Stimulated activated CD8-positive, alpha-beta memory T cell treated with anti-CD3 and anti-CD28 coated beads, Interleukin-4, amount 100 ng/mL, for 1 hour (primary cell): Measurements from ENCODE around the gene HPX.

Source experiments
- DNase-seq, 2 donors: peaks; one replicate each; pipeline ENCODE4 v3.0.0-alpha.2; 2020; ENCODE audit warnings: low read depth in 2 of 2, low spot score in 1 of 2

The HPX gene

GRCh38 chr11:6459099-6459450 lies 18.3 kb upstream of the HPX start:
- no peak for DNase-seq

- DNase-seq, result no peak
These were observed 17.7 kb upstream of the HPX start for GRCh38 chr11:6458352-6459098.

- no peak for DNase-seq
These were observed 17.0 kb upstream of the HPX start for GRCh38 chr11:6457581-6458320.

GRCh38 chr11:6456361-6457073 lies 15.7 kb upstream of the HPX start:
- no peak for DNase-seq

- no peak for DNase-seq
These were observed 14.3 kb upstream of the HPX start for GRCh38 chr11:6455070-6455469.

GRCh38 chr11:6453152-6453551 lies 12.4 kb upstream of the HPX start:
- DNase-seq, result no peak

GRCh38 chr11:6452219-6452618 lies 11.4 kb upstream of the HPX start:
- DNase-seq, result no peak

- no peak for DNase-seq
These were observed 7.8 kb upstream of the HPX start for GRCh38 chr11:6448574-6448973.

GRCh38 chr11:6443269-6444003 lies 2.6 kb upstream of the HPX start:
- DNase-seq, result peak in 1 of 2 donors; percentile 29

GRCh38 chr11:6442441-6442840 lies 1.7 kb upstream of the HPX start:
- no peak for DNase-seq

GRCh38 chr11:6438979-6439571 lies 1.7 kb downstream of the HPX start:
- DNase-seq, result no peak

GRCh38 chr11:6437993-6438392 lies 2.8 kb downstream of the HPX start:
- no peak for DNase-seq

GRCh38 chr11:6437423-6437822 lies 3.4 kb downstream of the HPX start:
- no peak for DNase-seq

GRCh38 chr11:6433998-6434660 lies 6.7 kb downstream of the HPX start:
- DNase-seq, result no peak

- no peak for DNase-seq
These were observed 8.9 kb downstream of the HPX start for GRCh38 chr11:6431861-6432260.

GRCh38 chr11:6427516-6427915 lies 13.3 kb downstream of the HPX start:
- DNase-seq, result no peak

- no peak for DNase-seq
These were observed 20.1 kb downstream of the HPX start for GRCh38 chr11:6420677-6421076.

GRCh38 chr11:6419009-6419631 lies 21.7 kb downstream of the HPX start, which contains the start of gene APBB1:
TSS of gene APBB1 (minus strand) at chr11:6419094. CDS start at chr11:6411347, 7,747 bp downstream.
- peak; percentile 35 to 40 for DNase-seq

- no peak for DNase-seq
These were observed 22.2 kb downstream of the HPX start for GRCh38 chr11:6418557-6419008.
